Testis (tissue), 3 donors: ENCODE measurements around the gene PIGN. TPM values are rescaled to one million over a fixed set of nuclear protein-coding genes. Genes with fewer than 3 reads are reported as not detected.

Experiments
- DNase-seq: peaks from one replicate; pipeline ENCODE4 v3.0.0-alpha.2; 2019
- H3K27ac ChIP-seq, 2 donors: fragments of 200-600 bp; sonication (generic); one replicate each; pipeline ENCODE4 v1.5.1; 2019
- H3K27me3 ChIP-seq: fragments of 200-600 bp; sonication (generic); one replicate; pipeline ENCODE4 v1.5.1; 2019
- H3K36me3 ChIP-seq: fragments of 200-600 bp; sonication (generic); one replicate; pipeline ENCODE4 v1.5.1; 2017; ENCODE audit warnings: low read depth; ENCODE audit errors: missing control alignments
- H3K4me1 ChIP-seq: fragments of 200-600 bp; sonication (generic); one replicate; pipeline ENCODE4 v1.5.1; 2019
- H3K4me3 ChIP-seq, 2 donors: fragments of 200-600 bp; sonication (generic); one replicate each; pipeline ENCODE4 v1.5.1; 2017 to 2019
- H3K9me3 ChIP-seq: fragments of 200-600 bp; sonication (generic); one replicate; pipeline ENCODE4 v1.5.1; 2017
- CTCF ChIP-seq, 3 experiments: fragments of 450-650 bp in 2 of 3; fragments of 200-600 bp in 1 of 3; sonication (generic) in 1 of 3; IDR thresholded peaks; one replicate each; pipeline ENCODE4 v1.5.1; 2016 to 2019; ENCODE audit warnings: antibody characterized with exemption in 3 of 3, mild to moderate bottlenecking in 2 of 3, moderate library complexity in 1 of 3
- POLR2A ChIP-seq: fragments of 450-650 bp; IDR thresholded peaks from one replicate; pipeline ENCODE4 v1.6.1; 2017; ENCODE audit warnings: antibody characterized with exemption, mild to moderate bottlenecking, moderate library complexity
- WGBS, 2 donors: methylation state at CpG; one replicate each; pipeline ENCODE4 v1.1.5; 2018; 5-methylcytosine and 5-hydroxymethylcytosine counted together
- intact Hi-C: fragments of 100-400 bp; cut with DNase I; formaldehyde crosslinking; loops from one replicate; pipeline ENCODE4 v1.15.1; 2023; ENCODE audit warnings: low total_unique reads
- polyA plus RNA-seq: library from polyadenylated mRNA; stranded (reverse); fragments of 350-450 nt; fragmentation: Illumina TruSeq; extraction: RNeasy Lipid Tissue Mini Kit (QIAGEN cat#74804); gene quantifications from one replicate; pipeline ENCODE4 v1.2.3, GENCODE V29; 2014; ENCODE audit warnings: low read depth, low replicate concordance; ENCODE audit not compliant: insufficient read depth
- total RNA-seq, 2 donors: library from RNA; depleted of rRNA; stranded (reverse); fragments of >200 nt; gene quantifications; one replicate each; pipeline ENCODE4 v1.2.3, GENCODE V29; 2016

The PIGN gene
- total and polyA plus RNA-seq, 3 donors from 2014 or later, result 28.2 to 30.6 (median 30.6) TPM

- intact Hi-C loops, result no loop called here
- no peak for TF ChIP-seq POLR2A
Measured at GRCh38 chr18:62091487-62092120, 95.3 kb downstream of the PIGN start.

DNA sequence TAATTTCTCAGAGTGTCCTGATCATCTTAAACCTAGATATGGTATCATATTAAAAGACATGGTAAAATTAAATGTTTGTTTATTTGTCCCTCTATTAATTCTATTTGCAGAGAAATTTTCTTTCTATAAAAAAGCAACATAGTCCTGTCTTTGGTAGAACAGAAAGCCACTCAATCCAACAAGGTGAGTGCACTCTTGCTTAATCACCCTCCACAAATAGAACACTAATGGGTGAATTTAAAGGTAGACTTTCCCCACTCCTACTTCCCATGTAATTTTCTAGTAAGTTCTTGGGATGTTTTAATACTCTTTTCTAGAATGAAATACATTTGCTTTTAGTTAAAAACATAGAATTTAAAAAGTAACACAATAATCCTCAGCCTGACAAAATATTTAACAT, 97.7 kb downstream of the PIGN start:
- intact Hi-C loops, result no loop called here
- DNase-seq, result no peak
- Histone ChIP-seq H3K9me3 (no peaks in the 10 kb centered on the region), H3K4me1 (no peaks in the 10 kb centered on the region), H3K4me3 (no peak overlapping the region), H3K27me3 (no peaks in the 10 kb centered on the region), H3K27ac (no peak overlapping the region), H3K36me3 (no peaks in the 10 kb centered on the region)
- TF ChIP-seq POLR2A (no peak), CTCF (IDR thresholded peaks at IDR 0.05) (no peak)

More at GRCh38 chr18:62091487-62092120, 95.3 kb downstream of the PIGN start:
- 76 to 80% methylated on average over 5 of the region's 5 CpGs for WGBS, 2 donors
- no peak overlapping the region for H3K4me3 ChIP-seq
- no peaks in the 10 kb centered on the region for H3K4me1 ChIP-seq
- no peak for DNase-seq
- H3K27me3 ChIP-seq, result no peaks in the 10 kb centered on the region
- H3K27ac ChIP-seq, result no peak overlapping the region
- no peaks in the 10 kb centered on the region for H3K9me3 ChIP-seq
- H3K36me3 ChIP-seq, result no peaks in the 10 kb centered on the region

- no peak for TF ChIP-seq CTCF (IDR thresholded peaks at IDR 0.05)
- no peak for TF ChIP-seq POLR2A
- intact Hi-C loops, result no loop called here
- Histone ChIP-seq H3K27me3 (no peaks in the 10 kb centered on the region), H3K4me3 (no peak overlapping the region), H3K4me1 (no peaks in the 10 kb centered on the region), H3K36me3 (no peaks in the 10 kb centered on the region), H3K9me3 (no peaks in the 10 kb centered on the region), H3K27ac (no peak overlapping the region)
- no peak for DNase-seq
- 77 to 88% methylated on average over 2 of the region's 2 CpGs for WGBS, 2 donors
Measured at GRCh38 chr18:62088156-62088555, 98.7 kb downstream of the PIGN start.

GRCh38 chr18:62085756-62086155, 101.1 kb downstream of the PIGN start:
- Histone ChIP-seq H3K4me1 (no peaks in the 10 kb centered on the region), H3K27me3 (no peaks in the 10 kb centered on the region), H3K36me3 (no peaks in the 10 kb centered on the region), H3K4me3 (no peak overlapping the region), H3K9me3 (no peaks in the 10 kb centered on the region), H3K27ac (no peak overlapping the region)
- TF ChIP-seq POLR2A, result no peak
- no peak for TF ChIP-seq CTCF (IDR thresholded peaks at IDR 0.05)
- intact Hi-C loops, result no loop called here
- 93 to 95% methylated on average over 5 of the region's 5 CpGs for WGBS, 2 donors
- DNase-seq, result no peak

- WGBS, 2 donors, result 93% methylated on average over 1 of the region's 1 CpG
- Histone ChIP-seq H3K36me3 (no peaks in the 10 kb centered on the region), H3K27me3 (no peaks in the 10 kb centered on the region), H3K9me3 (no peaks in the 10 kb centered on the region), H3K4me3 (no peak overlapping the region), H3K27ac (no peak overlapping the region), H3K4me1 (no peaks in the 10 kb centered on the region)
- no peak for DNase-seq
- intact Hi-C loops, result no loop called here
- TF ChIP-seq POLR2A, result no peak
- no peak for TF ChIP-seq CTCF (IDR thresholded peaks at IDR 0.05)
Measured at GRCh38 chr18:62081761-62082294, 105.0 kb downstream of the PIGN start.
